ENCODE data around the gene ITGA4. TPM values are rescaled to one million over a fixed set of nuclear protein-coding genes. Genes with fewer than 3 reads are reported as not detected.
"Not testable (repeated sequence)": the region's sequence is repeated elsewhere in the genome, so short reads cannot be mapped to it uniquely, and the experiment has no call there.

The ITGA4 gene
- total and polyA plus RNA-seq, 2 donors (not counting 1 experiment from before 2014, with no cell fraction given): 44.6 to 57.5 TPM

DNA sequence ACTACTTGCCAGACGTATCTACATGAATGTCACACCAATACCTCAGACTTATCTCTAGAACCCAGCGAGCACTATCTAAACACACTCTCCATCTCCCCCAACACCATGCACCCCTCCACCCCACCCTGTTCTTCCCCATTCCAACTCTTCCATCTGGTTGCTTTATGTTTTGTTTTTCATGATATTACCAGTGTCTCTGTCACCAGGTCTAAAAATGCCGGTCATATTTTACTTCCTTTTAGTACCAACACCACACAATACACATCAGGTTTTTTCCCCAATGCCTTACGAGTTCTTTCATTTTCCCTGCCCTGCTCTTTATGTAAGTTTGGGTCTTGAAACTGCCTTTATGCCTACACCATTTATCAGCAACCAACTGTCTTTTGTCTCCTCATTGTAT is 10.2 kb upstream of the ITGA4 start:
- Histone ChIP-seq H3K4me3 (replicated peaks in 1 of 4; ENCODE audit: control extremely low read depth in 1 of 4, insufficient read depth in 1 of 4, low read depth in 3 of 4, low read length in 4 of 4) (no peak overlapping the region), H4K20me1 (ENCODE audit: control insufficient read depth, extremely low read depth, insufficient read depth, low read length) (no peaks in the 10 kb centered on the region), H3K27me3 (ENCODE audit: control insufficient read depth, insufficient read depth, low read length) (no peaks in the 10 kb centered on the region), H3K9ac (ENCODE audit: insufficient read depth, low read length) (no peak overlapping the region), H3K4me2 (ENCODE audit: extremely low read depth, insufficient read depth, low read length) (no peak overlapping the region), H3K36me3 (ENCODE audit: control insufficient read depth, insufficient read depth, low read length) (no peaks in the 10 kb centered on the region), H3K27ac (ENCODE audit: insufficient read depth, low read length) (no peak overlapping the region), H2AFZ (ENCODE audit: low read length) (no peak overlapping the region), H3K9me3 (ENCODE audit: control insufficient read depth, insufficient read depth, low read depth, low read length) (no peaks in the 10 kb centered on the region), H3K79me2 (ENCODE audit: control insufficient read depth, insufficient read depth, low read length) (no peaks in the 10 kb centered on the region), H3K4me1 (ENCODE audit: control insufficient read depth, extremely low read depth, insufficient read depth, low read length) (no peaks in the 10 kb centered on the region)
- TF ChIP-seq EZH2 (IDR thresholded peaks at IDR 0.05; ENCODE audit: low read length, missing control alignments) (no peak), CTCF (conservative IDR thresholded peaks at IDR 0.05 in 1 of 2, IDR thresholded peaks at IDR 0.05 in 1 of 2; ENCODE audit: low read depth in 1 of 2, low read length in 2 of 2) (no peak)
- DNase-seq (ENCODE audit: low read depth in 2 of 2): no peak

- H4K20me1 ChIP-seq (ENCODE audit: control insufficient read depth, extremely low read depth, insufficient read depth, low read length); H2AFZ ChIP-seq (ENCODE audit: low read length); H3K4me1 ChIP-seq (ENCODE audit: control insufficient read depth, extremely low read depth, insufficient read depth, low read length); H3K4me2 ChIP-seq (ENCODE audit: extremely low read depth, insufficient read depth, low read length); H3K27ac ChIP-seq (ENCODE audit: insufficient read depth, low read length); H3K9ac ChIP-seq (ENCODE audit: insufficient read depth, low read length); H3K79me2 ChIP-seq (ENCODE audit: control insufficient read depth, insufficient read depth, low read length); DNase-seq (ENCODE audit: low read depth in 2 of 2); H3K36me3 ChIP-seq (ENCODE audit: control insufficient read depth, insufficient read depth, low read length); H3K27me3 ChIP-seq (ENCODE audit: control insufficient read depth, insufficient read depth, low read length); H3K9me3 ChIP-seq (ENCODE audit: control insufficient read depth, insufficient read depth, low read depth, low read length); H3K4me3 ChIP-seq (replicated peaks in 1 of 4; ENCODE audit: control extremely low read depth in 1 of 4, insufficient read depth in 1 of 4, low read depth in 3 of 4, low read length in 4 of 4): not testable (repeated sequence)
These were observed 7.9 kb upstream of the ITGA4 start for GRCh38 chr2:181449278-181449677.

GRCh38 chr2:181454686-181455450 is 2.3 kb upstream of the ITGA4 start:
- H4K20me1 ChIP-seq (ENCODE audit: control insufficient read depth, extremely low read depth, insufficient read depth, low read length): no peaks in the 10 kb centered on the region
- H3K79me2 ChIP-seq (ENCODE audit: control insufficient read depth, insufficient read depth, low read length): peaks cover 5% of the 10 kb centered on the region
- no peak for DNase-seq (ENCODE audit: low read depth in 2 of 2)
- no peak overlapping the region for H3K27ac ChIP-seq (ENCODE audit: insufficient read depth, low read length)
- H2AFZ ChIP-seq (ENCODE audit: low read length): no peak overlapping the region
- no peaks in the 10 kb centered on the region for H3K27me3 ChIP-seq (ENCODE audit: control insufficient read depth, insufficient read depth, low read length)
- TF ChIP-seq EZH2 (IDR thresholded peaks at IDR 0.05; ENCODE audit: low read length, missing control alignments) (no peak), CTCF (conservative IDR thresholded peaks at IDR 0.05 in 1 of 2, IDR thresholded peaks at IDR 0.05 in 1 of 2; ENCODE audit: low read depth in 1 of 2, low read length in 2 of 2) (no peak)
- H3K4me1 ChIP-seq (ENCODE audit: control insufficient read depth, extremely low read depth, insufficient read depth, low read length): no peaks in the 10 kb centered on the region
- no peak overlapping the region for H3K4me2 ChIP-seq (ENCODE audit: extremely low read depth, insufficient read depth, low read length)
- H3K9ac ChIP-seq (ENCODE audit: insufficient read depth, low read length): no peak overlapping the region
- no peaks in the 10 kb centered on the region for H3K36me3 ChIP-seq (ENCODE audit: control insufficient read depth, insufficient read depth, low read length)
- no peaks in the 10 kb centered on the region for H3K9me3 ChIP-seq (ENCODE audit: control insufficient read depth, insufficient read depth, low read depth, low read length)
- no peak overlapping the region for H3K4me3 ChIP-seq (replicated peaks in 1 of 4; ENCODE audit: control extremely low read depth in 1 of 4, insufficient read depth in 1 of 4, low read depth in 3 of 4, low read length in 4 of 4)

All from fibroblast of lung (primary cell).